ENCODE measurements around the gene RPL10.

RPL10 gene

GRCh38 chrX:154363706-154364439 is 34.3 kb upstream of the RPL10 start:
- TF ChIP-seq, protein P1, sequence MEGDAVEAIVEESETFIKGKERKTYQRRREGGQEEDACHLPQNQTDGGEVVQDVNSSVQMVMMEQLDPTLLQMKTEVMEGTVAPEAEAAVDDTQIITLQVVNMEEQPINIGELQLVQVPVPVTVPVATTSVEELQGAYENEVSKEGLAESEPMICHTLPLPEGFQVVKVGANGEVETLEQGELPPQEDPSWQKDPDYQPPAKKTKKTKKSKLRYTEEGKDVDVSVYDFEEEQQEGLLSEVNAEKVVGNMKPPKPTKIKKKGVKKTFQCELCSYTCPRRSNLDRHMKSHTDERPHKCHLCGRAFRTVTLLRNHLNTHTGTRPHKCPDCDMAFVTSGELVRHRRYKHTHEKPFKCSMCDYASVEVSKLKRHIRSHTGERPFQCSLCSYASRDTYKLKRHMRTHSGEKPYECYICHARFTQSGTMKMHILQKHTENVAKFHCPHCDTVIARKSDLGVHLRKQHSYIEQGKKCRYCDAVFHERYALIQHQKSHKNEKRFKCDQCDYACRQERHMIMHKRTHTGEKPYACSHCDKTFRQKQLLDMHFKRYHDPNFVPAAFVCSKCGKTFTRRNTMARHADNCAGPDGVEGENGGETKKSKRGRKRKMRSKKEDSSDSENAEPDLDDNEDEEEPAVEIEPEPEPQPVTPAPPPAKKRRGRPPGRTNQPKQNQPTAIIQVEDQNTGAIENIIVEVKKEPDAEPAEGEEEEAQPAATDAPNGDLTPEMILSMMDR (IDR thresholded peaks at IDR 0.05) = no peak

GRCh38 chrX:154365052-154365600 is 33.1 kb upstream of the RPL10 start:
- TF ChIP-seq, protein P1 (IDR thresholded peaks at IDR 0.05) = no peak

- TF ChIP-seq, protein P1 (IDR thresholded peaks at IDR 0.05) = no peak
These were observed 32.0 kb upstream of the RPL10 start for GRCh38 chrX:154365997-154366665.

DNA sequence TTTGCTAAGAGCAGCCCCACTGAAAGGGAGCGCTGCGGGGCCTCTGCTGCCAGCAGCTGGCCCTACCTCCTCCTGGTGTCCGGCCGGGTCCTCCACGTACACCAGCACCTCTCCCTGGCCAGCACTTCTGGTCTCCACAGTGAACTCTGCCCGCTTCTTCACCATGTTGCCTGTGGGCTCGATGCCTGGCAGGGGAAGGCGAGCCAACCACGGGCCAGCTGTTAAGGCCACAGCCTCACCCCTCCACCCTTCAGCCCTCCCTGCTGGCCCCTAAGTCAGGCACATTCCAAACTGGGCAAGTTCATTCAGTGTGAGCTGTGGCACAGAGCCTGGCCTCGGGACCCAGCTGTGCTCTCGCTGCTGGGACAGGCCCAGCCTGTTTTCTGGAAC is 31.5 kb upstream of the RPL10 start:
- TF ChIP-seq, protein P1 (IDR thresholded peaks at IDR 0.05) = no peak

DNA sequence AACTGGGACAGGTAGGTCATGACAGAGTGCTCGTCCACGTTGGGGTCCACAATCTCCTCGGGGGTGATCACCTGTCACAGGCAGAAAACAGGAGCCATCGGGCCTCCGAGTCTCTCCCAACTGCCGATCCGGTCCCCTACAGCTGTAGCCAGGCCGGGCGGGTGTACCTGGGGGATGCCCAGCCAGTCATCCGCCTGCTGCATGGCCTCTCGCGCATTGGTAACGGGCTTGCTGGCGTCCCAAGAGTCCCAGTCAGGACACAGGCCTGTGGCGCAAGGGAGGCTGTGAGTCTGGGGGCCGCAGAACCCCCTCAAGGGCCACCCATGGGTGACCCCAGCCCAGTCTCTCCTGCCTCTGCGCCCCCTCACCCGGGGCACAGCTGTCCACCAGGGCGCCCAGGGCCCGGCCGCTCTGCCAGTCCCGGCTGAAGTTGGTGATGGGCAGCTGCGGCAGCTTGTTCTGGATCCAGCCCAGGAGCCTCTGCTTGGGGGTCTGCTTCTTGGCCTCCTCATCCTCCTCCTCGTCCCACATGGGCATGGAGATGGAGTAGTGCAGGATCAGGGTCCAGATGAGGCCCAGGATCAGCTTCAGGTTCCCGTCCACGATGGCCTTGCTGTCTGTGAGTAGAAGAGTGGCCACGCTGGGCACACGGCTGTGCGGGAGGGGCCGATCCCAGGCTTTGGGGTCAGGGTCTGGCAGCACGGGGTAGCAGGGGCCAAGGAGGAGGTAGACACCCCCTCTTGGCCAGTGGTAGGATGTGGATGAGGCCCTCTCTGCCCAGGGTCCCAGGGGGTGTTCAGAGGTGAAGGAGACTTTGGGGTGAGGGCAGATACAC is 30.5 kb upstream of the RPL10 start:
- TF ChIP-seq, protein P1 (IDR thresholded peaks at IDR 0.05) = no peak

DNA sequence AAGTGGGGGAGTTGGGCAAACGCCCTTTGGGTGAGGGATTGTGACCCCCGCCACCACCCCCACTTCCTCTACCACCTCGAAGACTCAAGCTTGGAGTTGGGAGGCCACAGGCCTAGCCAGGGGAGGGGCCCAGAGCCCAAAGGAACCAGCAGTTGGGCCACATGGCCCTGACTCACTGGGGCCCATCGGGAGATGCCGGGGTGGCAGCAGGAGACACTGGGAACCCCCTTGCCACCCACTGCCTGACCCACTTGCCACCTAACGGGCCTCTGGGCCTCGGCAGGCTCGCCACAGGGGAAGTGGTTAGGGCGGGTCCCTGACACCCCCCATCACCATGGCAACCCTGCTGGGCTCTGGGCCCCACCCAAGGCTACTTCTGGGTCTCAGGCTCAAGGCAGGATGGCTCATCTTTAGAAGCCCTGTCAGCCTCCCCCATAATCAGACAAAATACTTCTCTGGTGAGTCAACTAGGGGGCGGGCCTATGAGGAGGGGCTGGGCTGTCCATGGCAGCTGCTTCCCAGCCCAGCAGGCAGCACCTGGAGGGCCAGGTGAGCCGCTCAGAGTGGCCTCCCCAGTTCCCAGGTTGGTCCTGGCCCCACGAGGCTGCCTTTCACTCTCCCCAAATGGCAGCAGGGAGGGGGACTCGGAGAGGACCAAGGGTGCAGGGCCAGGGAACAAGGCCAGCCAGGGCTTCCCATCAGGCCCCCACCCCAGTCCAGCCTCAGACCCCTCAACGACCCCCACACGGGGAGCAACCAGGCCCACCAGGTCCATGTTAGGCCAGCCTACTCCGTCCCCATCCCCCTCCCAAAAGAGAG is 29.3 kb upstream of the RPL10 start:
- TF ChIP-seq, protein P1 (IDR thresholded peaks at IDR 0.05) = no peak

All from LNCAP (cell line).